SU-DHL-6 (cell line): ENCODE results near the gene CD96.

ENCODE experiments used
- H2AFZ ChIP-seq: fragments of 200-600 bp; sonication (generic); 2 replicates; pipeline ENCODE4 v1.6.1; 2014; ENCODE audit warnings: low read depth, mild to moderate bottlenecking, moderate library complexity, mixed read lengths, antibody characterized with exemption, low read length; ENCODE audit not compliant: severe bottlenecking
- H3F3A ChIP-seq: fragments of 200-600 bp; shearing (Covaris generic); 2 replicates; pipeline ENCODE4 v1.6.0; 2016; ENCODE audit warnings: antibody characterized with exemption, mild to moderate bottlenecking; ENCODE audit not compliant: insufficient read depth
- H3K27ac ChIP-seq: fragments of 200-600 bp; sonication (generic); 2 replicates; pipeline ENCODE4 v1.5.1; 2016; ENCODE audit warnings: low read depth, mild to moderate bottlenecking, low read length, moderate library complexity, mixed read lengths
- H3K27me3 ChIP-seq: fragments of 200-600 bp; sonication (generic), shearing (Covaris generic); 2 replicates; pipeline ENCODE4 v1.6.0; 2014; ENCODE audit warnings: mild to moderate bottlenecking, low read length
- H3K36me3 ChIP-seq: fragments of 200-600 bp; sonication (generic); 2 replicates; pipeline ENCODE4 v1.6.1; 2014; ENCODE audit warnings: mild to moderate bottlenecking, low read length, mixed read lengths
- H3K4me2 ChIP-seq: fragments of 300-600, 200-600 bp; shearing (Covaris generic), sonication (generic); 2 replicates; pipeline ENCODE4 v1.6.0; 2014; ENCODE audit warnings: low read length, low read depth, mild to moderate bottlenecking; ENCODE audit not compliant: poor library complexity, severe bottlenecking
- H3K4me3 ChIP-seq: fragments of 200-600 bp; sonication (generic); 2 replicates; pipeline ENCODE4 v1.5.1; 2014; ENCODE audit warnings: antibody characterized with exemption, low read length, mild to moderate bottlenecking, mixed read lengths; ENCODE audit not compliant: insufficient read depth, poor library complexity, severe bottlenecking
- H3K79me2 ChIP-seq: fragments of 200-600 bp; sonication (generic); 2 replicates; pipeline ENCODE4 v1.6.1; 2014; ENCODE audit warnings: mild to moderate bottlenecking, low read length, moderate library complexity; ENCODE audit not compliant: insufficient read depth
- H3K9ac ChIP-seq: fragments of 200-600 bp; sonication (generic); 2 replicates; pipeline ENCODE4 v1.7.0; 2014; ENCODE audit warnings: mild to moderate bottlenecking, low read length
- H3K9me2 ChIP-seq: fragments of 200-600 bp; sonication (generic); replicated peaks from 2 replicates; pipeline ENCODE4 v1.6.1; 2014; ENCODE audit warnings: low read length; ENCODE audit not compliant: insufficient read depth
- H3K9me3 ChIP-seq: fragments of 200-600 bp; sonication (generic); 2 replicates; pipeline ENCODE4 v1.6.1; 2014; ENCODE audit warnings: low read length, mixed read lengths; ENCODE audit not compliant: insufficient read depth
- H4K20me1 ChIP-seq: fragments of 200-600 bp; sonication (generic); 2 replicates; pipeline ENCODE4 v1.6.1; 2014; ENCODE audit warnings: low read depth, mild to moderate bottlenecking, antibody characterized with exemption, low read length, moderate library complexity, mixed read lengths
- CTCF ChIP-seq: fragments of 200-600 bp; sonication (generic); IDR thresholded peaks from one replicate; pipeline ENCODE4 v1.5.1; 2017; ENCODE audit warnings: antibody characterized with exemption, mild to moderate bottlenecking, low read length, moderate library complexity; ENCODE audit not compliant: insufficient read depth, poor library complexity, severe bottlenecking
- EZH2phosphoT487 ChIP-seq: fragments of 200-600 bp; sonication (generic), shearing (Covaris generic); conservative IDR thresholded peaks from 2 replicates; pipeline ENCODE4 v1.6.1; 2018; ENCODE audit warnings: mild to moderate bottlenecking, antibody characterized with exemption, low read length, moderate library complexity, mixed read lengths

CD96 gene

GRCh38 chr3:111541911-111542483, at the start of gene CD96:
CD96 (plus strand) TSS chr3:111542197; CDS start chr3:111542249, 52 bp downstream.
- Histone ChIP-seq H3K27me3 (no peaks in the 10 kb centered on the region), H3K27ac (no peak within 1 kb of the TSS), H3K4me3 (no peak within 1 kb of the TSS), H3K4me2 (no peak within 1 kb of the TSS), H3K9me3 (no peaks in the 10 kb centered on the region), H4K20me1 (no peaks in the 10 kb centered on the region), H3K9ac (no peak within 1 kb of the TSS), H3K9me2 (no peaks in the 10 kb centered on the region), H2AFZ (no peak within 1 kb of the TSS), H3K36me3 (no peaks in the 10 kb centered on the region), H3K79me2 (no peaks in the 10 kb centered on the region), H3F3A (no peaks in the 10 kb centered on the region)
- TF ChIP-seq EZH2phosphoT487 = no peak
- no peak for TF ChIP-seq CTCF

GRCh38 chr3:111493276-111493675, 48.7 kb upstream of the CD96 start:
- no peak overlapping the region for H3K4me2 ChIP-seq
- no peak overlapping the region for H3K9ac ChIP-seq
- H3K79me2 ChIP-seq = no peaks in the 10 kb centered on the region
- no peaks in the 10 kb centered on the region for H3K9me3 ChIP-seq
- H3K4me3 ChIP-seq = no peak overlapping the region
- TF ChIP-seq CTCF (no peak), EZH2phosphoT487 (no peak)
- H3K27ac ChIP-seq = no peak overlapping the region
- H3K27me3 ChIP-seq = no peaks in the 10 kb centered on the region
- no peak overlapping the region for H2AFZ ChIP-seq
- no peaks in the 10 kb centered on the region for H4K20me1 ChIP-seq
- no peaks in the 10 kb centered on the region for H3F3A ChIP-seq
- no peaks in the 10 kb centered on the region for H3K36me3 ChIP-seq
- no peaks in the 10 kb centered on the region for H3K9me2 ChIP-seq

- Histone ChIP-seq H4K20me1 (no peaks in the 10 kb centered on the region), H3K27me3 (no peaks in the 10 kb centered on the region), H3K4me3 (no peak overlapping the region), H2AFZ (no peak overlapping the region), H3K4me2 (no peak overlapping the region), H3K27ac (no peak overlapping the region), H3K9ac (no peak overlapping the region), H3K9me3 (no peaks in the 10 kb centered on the region), H3K9me2 (no peaks in the 10 kb centered on the region), H3K36me3 (no peaks in the 10 kb centered on the region), H3K79me2 (no peaks in the 10 kb centered on the region), H3F3A (no peaks in the 10 kb centered on the region)
- TF ChIP-seq EZH2phosphoT487 = no peak
- no peak for TF ChIP-seq CTCF
Measured at GRCh38 chr3:111496894-111497559, 45.0 kb upstream of the CD96 start.
